Vagina (tissue), 2 donors: ENCODE measurements around the gene KLF1.

ENCODE experiments used
- CTCF ChIP-seq, 3 experiments: fragments of 450-650 bp in 2 of 3; fragments of 200-600 bp in 1 of 3; sonication (generic) in 1 of 3; IDR thresholded peaks; one replicate each; pipeline ENCODE4 v1.5.1; 2017 to 2019; ENCODE audit warnings: antibody characterized with exemption in 3 of 3, mild to moderate bottlenecking in 2 of 3, moderate library complexity in 2 of 3
- POLR2A ChIP-seq, 2 donors: fragments of 450-650 bp; IDR thresholded peaks; one replicate each; pipeline ENCODE4 v1.6.1; 2017; ENCODE audit warnings: antibody characterized with exemption in 2 of 2, mild to moderate bottlenecking in 2 of 2, moderate library complexity in 2 of 2
- POLR2AphosphoS5 ChIP-seq, 2 donors: sonication (generic); formaldehyde crosslinking; IDR thresholded peaks; one replicate each; pipeline ENCODE4 v1.9.0; 2017; ENCODE audit warnings: antibody characterized with exemption in 2 of 2, mild to moderate bottlenecking in 2 of 2, low read depth in 1 of 2; ENCODE audit not compliant: insufficient read depth in 1 of 2

GRCh38 chr19:12933287-12934072 is 46.5 kb upstream of the KLF1 start, which contains the start of gene FARSA:
- TF ChIP-seq CTCF (IDR thresholded peaks at IDR 0.05) = no peak
- no peak for TF ChIP-seq POLR2A (IDR thresholded peaks at IDR 0.05)
- TF ChIP-seq POLR2AphosphoS5 (IDR thresholded peaks at IDR 0.05; ENCODE audit: insufficient read depth in 1 of 2, low read depth in 1 of 2) = peak; percentile 90 to 95
